ENCODE data around the gene CGNL1. TPM values are rescaled to one million over a fixed set of nuclear protein-coding genes. Genes with fewer than 3 reads are reported as not detected.
A peak's percentile ranks its signal among the peaks of the same experiment; 100 is the strongest.

CGNL1 gene
- polyA plus RNA-seq, 2 of the 4 experiments (the other 2 are of a cell fraction): 1.4 to 1.8 TPM

- FAIRE-seq (peak; percentile 51), DNase-seq (ENCODE audit: low read depth in 1 of 2, low spot score in 1 of 2) (peak; percentile 47 to 58), ATAC-seq (peak; percentile 46 to 62)
- ChIA-PET POLR2A (no interaction called here), CTCF (interaction anchor here (0.6 to 4.3 kb wide), 25 partner anchors 9 to 886 kb away, joined by 3 to 50 read pairs (median 4); no protein-coding TSS in a partner anchor)
- Histone ChIP-seq H3K4me1 (peaks cover 9% of the 10 kb centered on the region; the same call in 2 of the 3 replicates), H3K4me3 (peak overlapping the region; percentile 91; the same call in 1 of the 3 replicates), H3K4me2 (peak overlapping the region; percentile 100), H3K9me3 (no peaks in the 10 kb centered on the region), H3K27ac (no peak overlapping the region)
- 55% methylated on average over 4 of the region's 4 CpGs for WGBS (ENCODE audit: missing lambda C conversion rate)
- peak; percentile 41; the same call in 2 of the 3 replicates for TF ChIP-seq CTCF (IDR thresholded peaks at IDR 0.05)
- TF ChIP-seq SMC3 (IDR thresholded peaks at IDR 0.05): peak; percentile 57
- peak; percentile 36 to 41; a peak in 3 of 5 replicates for TF ChIP-seq RAD21 (conservative IDR thresholded peaks at IDR 0.05 in 1 of 2, IDR thresholded peaks at IDR 0.05 in 1 of 2)
- no peak for TF ChIP-seq ZNF302 (CRISPR knock-in tag; IDR thresholded peaks at IDR 0.05)
Observed at GRCh38 chr15:57377478-57377847, 1.2 kb downstream of the CGNL1 start.

DNA sequence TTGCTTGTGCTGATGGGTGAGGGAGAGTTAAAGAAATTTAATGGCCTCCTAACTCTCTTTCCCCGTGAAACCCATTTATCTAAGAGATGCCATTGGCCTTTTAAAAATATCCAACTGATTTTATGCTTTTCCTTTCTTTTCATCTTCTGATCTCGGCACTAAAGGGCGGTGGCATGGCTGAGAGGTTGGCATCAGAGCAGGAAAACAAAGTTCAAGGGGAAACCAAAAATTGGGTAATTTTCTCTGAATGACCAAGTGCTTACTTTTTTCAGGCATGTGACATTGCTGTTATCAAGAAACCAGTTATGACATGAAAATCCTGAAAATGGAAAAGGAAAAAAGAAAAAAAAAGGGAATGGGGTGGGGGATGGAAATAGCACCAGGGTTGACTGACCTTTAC, 3.2 kb downstream of the CGNL1 start:
- peaks cover 12% of the 10 kb centered on the region; the same call in 2 of the 3 replicates for H3K4me1 ChIP-seq
- TF ChIP-seq HOXB5 (CRISPR knock-in tag; IDR thresholded peaks at IDR 0.05) (no peak), HDAC2 (IDR thresholded peaks at IDR 0.05) (no peak), HOXB13 (CRISPR knock-in tag; IDR thresholded peaks at IDR 0.05; ENCODE audit: low read depth) (no peak), BHLHE40 (IDR thresholded peaks at IDR 0.05; ENCODE audit: low read depth, low read length) (no peak), NPAS2 (CRISPR knock-in tag; IDR thresholded peaks at IDR 0.05; ENCODE audit: borderline replicate concordance) (no peak), FOSL2 (IDR thresholded peaks at IDR 0.05) (no peak), FOSL2 (CRISPR knock-in tag; IDR thresholded peaks at IDR 0.05) (no peak), MAZ (IDR thresholded peaks at IDR 0.05; ENCODE audit: borderline replicate concordance, low read depth, low read length) (no peak), EHF (CRISPR knock-in tag; IDR thresholded peaks at IDR 0.05) (no peak), KDM1A (IDR thresholded peaks at IDR 0.05; ENCODE audit: low read depth) (no peak), CTCF (IDR thresholded peaks at IDR 0.05) (no peak), CEBPB (IDR thresholded peaks at IDR 0.05) (no peak), KDM5A (IDR thresholded peaks at IDR 0.05) (no peak), ZSCAN20 (CRISPR knock-in tag; IDR thresholded peaks at IDR 0.05) (no peak), EHMT2 (IDR thresholded peaks at IDR 0.05; ENCODE audit: low read depth) (no peak), RARB (CRISPR knock-in tag; IDR thresholded peaks at IDR 0.05) (no peak), GATA3 (IDR thresholded peaks at IDR 0.05; ENCODE audit: borderline replicate concordance) (no peak)
- TF ChIP-seq, protein P1, sequence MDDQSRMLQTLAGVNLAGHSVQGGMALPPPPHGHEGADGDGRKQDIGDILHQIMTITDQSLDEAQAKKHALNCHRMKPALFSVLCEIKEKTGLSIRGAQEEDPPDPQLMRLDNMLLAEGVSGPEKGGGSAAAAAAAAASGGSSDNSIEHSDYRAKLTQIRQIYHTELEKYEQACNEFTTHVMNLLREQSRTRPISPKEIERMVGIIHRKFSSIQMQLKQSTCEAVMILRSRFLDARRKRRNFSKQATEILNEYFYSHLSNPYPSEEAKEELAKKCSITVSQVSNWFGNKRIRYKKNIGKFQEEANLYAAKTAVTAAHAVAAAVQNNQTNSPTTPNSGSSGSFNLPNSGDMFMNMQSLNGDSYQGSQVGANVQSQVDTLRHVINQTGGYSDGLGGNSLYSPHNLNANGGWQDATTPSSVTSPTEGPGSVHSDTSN (IDR thresholded peaks at IDR 0.05): no peak
- no peaks in the 10 kb centered on the region for H3K9me3 ChIP-seq
- ChIA-PET POLR2A (no interaction called here), CTCF (interaction anchor here (1.6 to 4.3 kb wide), 3 partner anchors 8 to 149 kb away, joined by 10 to 50 read pairs (median 17); no protein-coding TSS in a partner anchor)
- H3K27ac ChIP-seq: no peak overlapping the region
- no peak for DNase-seq (ENCODE audit: low read depth in 1 of 2, low spot score in 1 of 2)
- no peak overlapping the region for H3K4me3 ChIP-seq
- no peak overlapping the region for H3K4me2 ChIP-seq
- 87% methylated on average over 3 of the region's 3 CpGs for WGBS (ENCODE audit: missing lambda C conversion rate)
- ATAC-seq: no peak
- no peak for FAIRE-seq
